H54 (cell line): ENCODE measurements around the gene TLCD2.
"Not testable (repeated sequence)": the region's sequence is repeated elsewhere in the genome, so short reads cannot be mapped to it uniquely, and the experiment has no call there.

Experiments
- DNase-seq: peaks from one replicate; pipeline ENCODE4 v3.0.0; 2011; ENCODE audit warnings: low spot score, mixed read lengths; ENCODE audit not compliant: insufficient read length
- FAIRE-seq: peaks from 3 replicates; lab custom pipeline; 2011; peaks lifted over from hg19 to GRCh38; lab: Jason Lieb, UNC
- POLR2A ChIP-seq: IDR thresholded peaks from 2 replicates; pipeline ENCODE4 v1.6.1; 2011; ENCODE audit warnings: low read depth, mild to moderate bottlenecking, low read length

TLCD2 gene

GRCh38 chr17:1730326-1731193, 20.4 kb upstream of the TLCD2 start:
- peak; percentile 88 for FAIRE-seq
- peak; percentile 92 for DNase-seq
- TF ChIP-seq POLR2A: no peak

- FAIRE-seq (no peak), DNase-seq (no peak)
- TF ChIP-seq POLR2A: no peak
Observed at GRCh38 chr17:1729966-1730325, 19.8 kb upstream of the TLCD2 start.

- FAIRE-seq: no peak
- no peak for DNase-seq
- no peak for TF ChIP-seq POLR2A
Observed at GRCh38 chr17:1727876-1728630, 17.9 kb upstream of the TLCD2 start.

- FAIRE-seq (no peak), DNase-seq (no peak)
- TF ChIP-seq POLR2A: no peak
Observed at GRCh38 chr17:1727258-1727789, 17.1 kb upstream of the TLCD2 start.

- FAIRE-seq (no peak), DNase-seq (no peak)
- TF ChIP-seq POLR2A: no peak
Observed at GRCh38 chr17:1726626-1727257, 16.6 kb upstream of the TLCD2 start.

GRCh38 chr17:1725642-1726511, 15.7 kb upstream of the TLCD2 start:
- FAIRE-seq: no peak
- DNase-seq: no peak

GRCh38 chr17:1724869-1725641, 14.9 kb upstream of the TLCD2 start:
- TF ChIP-seq POLR2A: no peak
- no peak for FAIRE-seq
- DNase-seq: no peak

More at GRCh38 chr17:1725642-1726511, 15.7 kb upstream of the TLCD2 start:
- TF ChIP-seq POLR2A: no peak

GRCh38 chr17:1724351-1724868, 14.2 kb upstream of the TLCD2 start, which contains the start of gene WDR81:
TSS of gene WDR81 (plus strand) at chr17:1724704. CDS start at chr17:1724960, 256 bp downstream.
- DNase-seq (peak; percentile 78), FAIRE-seq (no peak)
- peak; percentile 44; the same call in 1 of the 2 replicates for TF ChIP-seq POLR2A

- not testable (repeated sequence) for FAIRE-seq, DNase-seq
Observed at GRCh38 chr17:1722022-1722421, 11.8 kb upstream of the TLCD2 start.

- DNase-seq (no peak), FAIRE-seq (no peak)
- TF ChIP-seq POLR2A: no peak
Observed at GRCh38 chr17:1720856-1721386, 10.7 kb upstream of the TLCD2 start.

GRCh38 chr17:1718362-1719165, 8.4 kb upstream of the TLCD2 start:
- no peak for DNase-seq
- no peak for FAIRE-seq
- no peak for TF ChIP-seq POLR2A
